ENCODE results near the gene TOGARAM2. TPM values are rescaled to one million over a fixed set of nuclear protein-coding genes. Genes with fewer than 3 reads are reported as not detected.

TOGARAM2 gene
- polyA plus RNA-seq, 1 donor (not counting 4 experiments of a cell fraction or from before 2014, with no cell fraction given), result 0.10 TPM

GRCh38 chr2:28950941-28951630, 30.0 kb upstream of the TOGARAM2 start:
- H3K79me2 ChIP-seq (ENCODE audit: control insufficient read depth, insufficient read depth, low read length), result no peaks in the 10 kb centered on the region
- H3K4me2 ChIP-seq (ENCODE audit: control insufficient read depth, extremely low read depth, insufficient read depth, low read depth, low read length), result no peak overlapping the region
- H3K36me3 ChIP-seq (ENCODE audit: control insufficient read depth in 2 of 2, extremely low read depth in 1 of 2, insufficient read depth in 2 of 2, low read length in 2 of 2), result peaks cover 8 to 23% of the 10 kb centered on the region in 2 experiments
- dilution Hi-C loops (cut with MboI; ENCODE audit: extremely low pct_ligation_motif_present, low sequenced_read_pairs), result no loop called here
- H3K9ac ChIP-seq (ENCODE audit: control insufficient read depth, extremely low read depth, insufficient read depth, low read length), result no peak overlapping the region
- DNase-seq (ENCODE audit: low read depth, low spot score), result no peak
- no peak overlapping the region for H3K27ac ChIP-seq (ENCODE audit: control insufficient read depth, insufficient read depth, low read length)
- no peaks in the 10 kb centered on the region for H3K27me3 ChIP-seq (ENCODE audit: control insufficient read depth, extremely low read depth, insufficient read depth, low read length)
- H3K4me1 ChIP-seq (ENCODE audit: control insufficient read depth, extremely low read depth, insufficient read depth, low read length), result no peaks in the 10 kb centered on the region
- TF ChIP-seq CTCF (optimal IDR thresholded peaks at IDR 0.05 in 1 of 3, IDR thresholded peaks at IDR 0.05 in 1 of 3, conservative IDR thresholded peaks at IDR 0.05 in 1 of 3; ENCODE audit: extremely low read depth in 1 of 3, insufficient read depth in 2 of 3, low read length in 3 of 3) (no peak), EZH2 (IDR thresholded peaks at IDR 0.05; ENCODE audit: low read length) (no peak)
- no peak overlapping the region for H2AFZ ChIP-seq (ENCODE audit: control insufficient read depth, low read length)
- no peak for FAIRE-seq
- no peaks in the 10 kb centered on the region for H3K9me1 ChIP-seq (ENCODE audit: control insufficient read depth, extremely low read depth, insufficient read depth, low read length)
- no peaks in the 10 kb centered on the region for H3K9me3 ChIP-seq (ENCODE audit: control insufficient read depth, low read depth, low read length)
- H3K4me3 ChIP-seq (ENCODE audit: control insufficient read depth in 2 of 3, extremely low read depth in 1 of 3, insufficient read depth in 2 of 3, low read depth in 1 of 3, low read length in 3 of 3), result no peak overlapping the region
- peaks cover 3% of the 10 kb centered on the region for H4K20me1 ChIP-seq (ENCODE audit: control insufficient read depth, extremely low read depth, insufficient read depth, low read length)

GRCh38 chr2:28951910-28952835, 28.9 kb upstream of the TOGARAM2 start:
- Histone ChIP-seq H3K36me3 (ENCODE audit: control insufficient read depth in 2 of 2, extremely low read depth in 1 of 2, insufficient read depth in 2 of 2, low read length in 2 of 2) (peaks cover 3 to 15% of the 10 kb centered on the region in 2 experiments), H3K27me3 (ENCODE audit: control insufficient read depth, extremely low read depth, insufficient read depth, low read length) (no peaks in the 10 kb centered on the region), H3K4me3 (ENCODE audit: control insufficient read depth in 2 of 3, extremely low read depth in 1 of 3, insufficient read depth in 2 of 3, low read depth in 1 of 3, low read length in 3 of 3) (no peak overlapping the region), H3K9me1 (ENCODE audit: control insufficient read depth, extremely low read depth, insufficient read depth, low read length) (no peaks in the 10 kb centered on the region), H3K9ac (ENCODE audit: control insufficient read depth, extremely low read depth, insufficient read depth, low read length) (no peak overlapping the region), H3K9me3 (ENCODE audit: control insufficient read depth, low read depth, low read length) (no peaks in the 10 kb centered on the region), H2AFZ (ENCODE audit: control insufficient read depth, low read length) (no peak overlapping the region), H3K4me1 (ENCODE audit: control insufficient read depth, extremely low read depth, insufficient read depth, low read length) (no peaks in the 10 kb centered on the region), H3K27ac (ENCODE audit: control insufficient read depth, insufficient read depth, low read length) (no peak overlapping the region), H3K4me2 (ENCODE audit: control insufficient read depth, extremely low read depth, insufficient read depth, low read depth, low read length) (no peak overlapping the region), H3K79me2 (ENCODE audit: control insufficient read depth, insufficient read depth, low read length) (no peaks in the 10 kb centered on the region), H4K20me1 (ENCODE audit: control insufficient read depth, extremely low read depth, insufficient read depth, low read length) (peaks cover 3% of the 10 kb centered on the region)
- no peak for DNase-seq (ENCODE audit: low read depth, low spot score)
- no peak for TF ChIP-seq EZH2 (IDR thresholded peaks at IDR 0.05; ENCODE audit: low read length)
- no peak for TF ChIP-seq CTCF (optimal IDR thresholded peaks at IDR 0.05 in 1 of 3, IDR thresholded peaks at IDR 0.05 in 1 of 3, conservative IDR thresholded peaks at IDR 0.05 in 1 of 3; ENCODE audit: extremely low read depth in 1 of 3, insufficient read depth in 2 of 3, low read length in 3 of 3)
- FAIRE-seq, result no peak
- dilution Hi-C loops (cut with MboI; ENCODE audit: extremely low pct_ligation_motif_present, low sequenced_read_pairs), result no loop called here

Measured in keratinocyte (primary cell).